ENCODE measurements around the gene TOPBP1. TPM values are rescaled to one million over a fixed set of nuclear protein-coding genes. Genes with fewer than 3 reads are reported as not detected.

TOPBP1 gene
- total and polyA plus RNA-seq, 2 of the 8 experiments (the other 6 are each of a cell fraction or from before 2014, with no cell fraction given): 19.7 to 35.9 TPM

GRCh38 chr3:133649486-133650068 is 12.2 kb downstream of the TOPBP1 start:
- Histone ChIP-seq H3K79me1 (ENCODE audit: low read depth, low read length) (no peaks in the 10 kb centered on the region), H3K4me2 (ENCODE audit: insufficient read depth in 1 of 2, low read depth in 2 of 2, low read length in 2 of 2) (no peak overlapping the region), H2BK15ac (ENCODE audit: low read length) (no peak overlapping the region), H2BK120ac (replicated peaks; ENCODE audit: low read depth, low read length) (no peak overlapping the region), H3K27me3 (replicated peaks in 1 of 4; ENCODE audit: control insufficient read depth in 3 of 4, extremely low read depth in 1 of 4, insufficient read depth in 3 of 4, low read length in 3 of 4) (no peaks in the 10 kb centered on the region), H2BK12ac (ENCODE audit: low read depth, low read length) (no peak overlapping the region), H3K4ac (replicated peaks; ENCODE audit: insufficient read length, low read depth, low read length) (no peak overlapping the region), H3K27ac (ENCODE audit: low read depth, low read length) (no peak overlapping the region), H2AFZ (ENCODE audit: low read length) (no peak overlapping the region), H4K5ac (ENCODE audit: insufficient read length, low read depth, low read length) (no peak overlapping the region), H3K4me1 (replicated peaks in 1 of 4; ENCODE audit: control insufficient read depth in 3 of 4, insufficient read depth in 4 of 4, low read length in 3 of 4) (no peaks in the 10 kb centered on the region), H3K4me3 (ENCODE audit: extremely low read depth in 1 of 4, insufficient read depth in 2 of 4, low read depth in 3 of 4, low read length in 4 of 4) (no peak overlapping the region), H3K23me2 (ENCODE audit: low read depth, low read length) (no peaks in the 10 kb centered on the region), H3K9ac (replicated peaks in 1 of 4; ENCODE audit: extremely low read depth in 1 of 4, low read depth in 3 of 4, low read length in 3 of 4) (no peak overlapping the region), H3K14ac (ENCODE audit: insufficient read length) (no peak overlapping the region), H2AK5ac (ENCODE audit: low read depth, low read length) (no peak overlapping the region), H3K56ac (replicated peaks; ENCODE audit: insufficient read length, low read depth, low read length) (no peak overlapping the region), H2BK5ac (ENCODE audit: low read depth, low read length) (no peak overlapping the region), H3K23ac (ENCODE audit: insufficient read length) (no peak overlapping the region), H3K79me2 (ENCODE audit: control insufficient read depth in 1 of 2, insufficient read depth in 2 of 2, low read length in 2 of 2) (no peaks in the 10 kb centered on the region), H3K36me3 (ENCODE audit: control insufficient read depth in 2 of 4, insufficient read depth in 4 of 4, low read length in 3 of 4) (peaks cover 7 to 68% (median 28%) of the 10 kb centered on the region in 4 experiments), H3K9me3 (ENCODE audit: insufficient read depth in 2 of 2, low read depth in 1 of 2, low read length in 1 of 2) (no peaks in the 10 kb centered on the region), H4K8ac (ENCODE audit: extremely low read depth, insufficient read depth, low read length) (no peak overlapping the region), H4K20me1 (replicated peaks in 1 of 2; ENCODE audit: control insufficient read depth in 1 of 2, insufficient read depth in 2 of 2, low read length in 2 of 2) (peaks cover 0 to 2% of the 10 kb centered on the region in 2 experiments), H3K18ac (ENCODE audit: extremely low read depth, low read length) (no peak overlapping the region), H2BK20ac (ENCODE audit: low read length) (no peak overlapping the region), H4K91ac (replicated peaks; ENCODE audit: insufficient read length, low read length) (no peak overlapping the region)
- POLR2A ChIA-PET (ENCODE audit: partially characterized antibody): interaction anchor here (1.8 kb wide), 1 partner anchor 10 kb away, joined by 3 read pairs; no protein-coding TSS in a partner anchor
- 92% methylated on average over 4 of the region's 4 CpGs; no CpG with 5 or more reads in 1 of the 2 experiments for WGBS, 2 experiments (ENCODE audit: extremely low coverage in 1 of 2, insufficient coverage in 1 of 2, insufficient read length in 1 of 2, insufficient replicate concordance in 2 of 2, low coverage in 1 of 2, low lambda C conversion rate in 2 of 2, missing lambda C conversion rate in 1 of 2)
- CTCF ChIA-PET (ENCODE audit: partially characterized antibody): interaction anchor here (1.5 kb wide), 2 partner anchors 22 to 71 kb away, joined by 3 read pairs; no protein-coding TSS in a partner anchor
- FAIRE-seq: no peak
- no peak for DNase-seq (ENCODE audit: low read depth in 1 of 2, low spot score in 2 of 2)
- no peak for TF ChIP-seq JUND (IDR thresholded peaks at IDR 0.05; ENCODE audit: low read length)
- no peak for TF ChIP-seq SUZ12 (IDR thresholded peaks at IDR 0.05; ENCODE audit: low read length)
- no peak for TF ChIP-seq CREB1 (IDR thresholded peaks at IDR 0.05)
- no peak for TF ChIP-seq SIX5 (IDR thresholded peaks at IDR 0.05; ENCODE audit: low read depth, low read length)
- no peak for TF ChIP-seq CBX8 (IDR thresholded peaks at IDR 0.05; ENCODE audit: borderline replicate concordance, low read depth, low read length)
- TF ChIP-seq KDM5A (IDR thresholded peaks at IDR 0.05; ENCODE audit: low read length): no peak
- no peak for TF ChIP-seq CEBPB (IDR thresholded peaks at IDR 0.05; ENCODE audit: low read depth, low read length)
- no peak for TF ChIP-seq PHF8 (conservative IDR thresholded peaks at IDR 0.05; ENCODE audit: low read depth, low read length)
- TF ChIP-seq SAP30 (IDR thresholded peaks at IDR 0.05; ENCODE audit: insufficient read depth, insufficient replicate concordance, low read length): no peak

Data from H1 (cell line).